HG03135 (cell line): Measurements from ENCODE around the gene TSPAN14.

Experiments
- ATAC-seq: cut with Tn5 transposase; IDR thresholded peaks from one replicate; pipeline ENCODE4 v1.9.1; 2021; ENCODE audit warnings: mild to moderate bottlenecking, moderate library complexity; ENCODE audit not compliant: unreplicated experiment

TSPAN14 gene

DNA sequence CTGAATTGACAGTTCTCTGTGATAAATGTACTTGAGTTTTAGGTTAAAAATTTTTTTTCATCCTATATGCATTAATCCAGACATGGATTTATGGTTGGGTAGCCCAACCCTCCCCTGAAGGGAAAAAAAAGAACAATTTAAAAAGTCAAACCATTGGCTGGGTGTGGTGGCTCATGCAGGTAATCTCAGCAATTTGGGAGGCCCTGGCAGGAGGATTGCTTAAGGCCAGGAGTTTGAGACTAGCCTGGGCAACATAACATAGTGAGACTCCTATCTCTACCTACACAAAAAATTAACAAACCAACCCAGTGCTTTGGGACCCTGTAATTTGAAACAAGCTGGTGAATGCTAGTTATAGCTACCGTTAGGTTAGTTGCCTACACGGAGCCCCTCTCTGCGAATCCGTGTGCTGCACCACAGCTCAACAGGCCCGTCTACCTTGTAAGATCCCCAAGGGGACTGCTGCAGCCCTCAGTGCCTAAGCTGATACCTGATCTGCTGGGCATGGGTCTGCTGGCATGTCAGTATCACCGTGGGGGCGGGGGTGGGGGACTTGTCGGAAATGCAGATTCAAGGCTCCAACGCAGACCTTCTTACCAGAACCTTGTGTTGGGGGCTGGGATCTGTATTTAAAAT, 32.8 kb downstream of the TSPAN14 start:
- ATAC-seq, result no peak

GRCh38 chr10:80487421-80487785, 33.3 kb downstream of the TSPAN14 start:
- no peak for ATAC-seq

DNA sequence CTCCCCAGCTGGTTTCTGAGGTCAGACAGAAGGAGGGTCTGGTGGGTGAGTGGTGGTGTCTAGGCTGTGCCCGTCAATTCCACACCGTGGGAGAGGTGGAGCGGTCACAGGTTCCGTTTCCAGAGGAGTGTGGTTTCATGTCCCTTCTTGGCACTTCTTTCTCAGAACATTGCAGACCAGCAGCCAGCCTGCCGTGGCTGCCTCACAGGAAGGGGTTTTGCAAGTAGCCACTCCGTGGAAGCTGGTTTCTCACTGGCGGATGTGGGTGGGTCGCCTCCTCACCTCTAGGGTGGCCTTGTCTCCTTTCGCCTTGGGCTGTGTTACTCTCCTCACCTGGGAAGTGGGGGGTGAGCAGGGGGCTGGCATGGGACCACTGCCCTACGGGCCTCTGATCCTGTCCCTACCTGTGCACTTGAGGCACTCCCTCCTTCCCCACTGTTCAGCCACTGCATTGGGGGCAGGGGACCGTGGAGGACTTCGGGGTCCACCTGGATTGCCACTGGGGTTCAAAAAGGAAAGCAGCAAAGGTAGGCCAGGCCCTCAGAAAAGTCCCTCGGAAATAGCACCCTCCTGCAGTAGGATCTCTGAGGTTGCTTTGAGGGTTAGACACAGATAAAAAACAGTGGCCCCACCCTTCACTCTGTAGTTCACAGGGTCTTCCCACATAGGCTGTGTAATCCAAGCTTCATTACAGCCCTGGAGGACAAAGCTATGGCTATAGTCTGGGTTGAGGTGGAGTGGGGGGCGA, 33.9 kb downstream of the TSPAN14 start:
- no peak for ATAC-seq

DNA sequence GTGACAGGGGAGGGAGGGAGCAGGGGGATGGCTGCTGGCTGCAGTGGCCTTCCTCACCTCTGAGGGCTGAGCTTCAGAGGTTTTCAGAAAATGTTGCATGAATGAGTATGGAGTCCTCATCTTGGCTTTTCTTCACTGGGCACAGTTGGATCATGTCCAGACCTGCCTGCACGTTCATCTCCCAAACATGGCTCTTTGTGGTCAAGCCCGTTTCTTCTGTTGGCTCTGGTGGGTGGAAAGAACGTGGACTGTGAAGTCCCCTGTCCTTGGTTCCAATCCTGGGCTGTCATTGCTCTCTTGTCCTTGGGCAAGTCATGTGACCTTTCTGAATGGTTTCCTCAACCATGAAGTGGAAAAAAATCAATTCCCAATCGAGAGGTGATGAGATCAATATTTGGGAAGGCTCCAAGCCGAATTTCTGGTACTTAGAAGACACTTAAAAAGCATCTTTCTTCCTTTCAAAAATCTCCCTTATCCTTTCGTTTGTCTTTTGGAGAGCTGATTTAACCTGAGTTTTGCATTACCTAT, 34.5 kb downstream of the TSPAN14 start:
- no peak for ATAC-seq

GRCh38 chr10:80489371-80490112, 35.4 kb downstream of the TSPAN14 start:
- ATAC-seq, result no peak

DNA sequence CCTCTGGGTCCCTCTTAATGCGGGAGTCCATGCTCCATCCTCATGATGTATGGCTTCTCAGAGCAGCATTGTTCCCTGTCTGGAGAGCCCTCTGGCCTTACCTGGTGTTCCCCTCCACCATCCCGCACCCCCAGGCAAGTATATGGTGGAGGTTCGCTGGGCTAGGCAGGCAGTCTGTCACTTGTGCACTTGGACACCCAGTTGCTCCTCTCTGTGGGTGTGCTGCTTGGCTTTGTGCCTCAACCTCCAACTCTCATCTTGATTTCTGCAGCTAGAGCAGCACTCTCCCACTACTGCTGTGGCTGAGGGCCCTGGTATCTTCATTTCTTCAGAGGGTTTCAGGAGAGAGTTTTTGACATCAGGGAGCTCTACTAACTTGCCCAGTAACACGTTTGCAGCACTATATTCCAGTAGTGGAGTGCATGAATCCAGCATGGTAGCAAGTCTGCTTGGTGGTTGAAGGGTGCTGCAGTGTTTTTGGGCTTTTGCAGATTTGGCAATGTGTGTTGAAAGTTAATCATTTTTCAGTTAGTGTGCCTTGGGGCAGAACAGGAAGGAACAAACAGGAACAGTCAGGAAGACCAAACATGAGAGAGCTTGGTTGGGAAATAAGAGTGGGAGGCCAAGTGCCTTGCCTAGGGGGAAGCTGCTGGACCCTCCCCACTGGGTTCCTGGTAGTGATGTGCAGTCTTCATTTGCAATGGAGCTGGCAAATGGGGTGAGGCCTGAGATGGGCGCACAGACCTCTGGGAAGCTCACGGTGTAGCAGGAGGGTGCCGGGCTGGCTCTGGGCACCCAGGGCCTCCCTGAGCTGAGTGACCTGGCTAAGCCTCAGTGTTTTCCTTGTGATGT, 37.4 kb downstream of the TSPAN14 start:
- ATAC-seq, result no peak

DNA sequence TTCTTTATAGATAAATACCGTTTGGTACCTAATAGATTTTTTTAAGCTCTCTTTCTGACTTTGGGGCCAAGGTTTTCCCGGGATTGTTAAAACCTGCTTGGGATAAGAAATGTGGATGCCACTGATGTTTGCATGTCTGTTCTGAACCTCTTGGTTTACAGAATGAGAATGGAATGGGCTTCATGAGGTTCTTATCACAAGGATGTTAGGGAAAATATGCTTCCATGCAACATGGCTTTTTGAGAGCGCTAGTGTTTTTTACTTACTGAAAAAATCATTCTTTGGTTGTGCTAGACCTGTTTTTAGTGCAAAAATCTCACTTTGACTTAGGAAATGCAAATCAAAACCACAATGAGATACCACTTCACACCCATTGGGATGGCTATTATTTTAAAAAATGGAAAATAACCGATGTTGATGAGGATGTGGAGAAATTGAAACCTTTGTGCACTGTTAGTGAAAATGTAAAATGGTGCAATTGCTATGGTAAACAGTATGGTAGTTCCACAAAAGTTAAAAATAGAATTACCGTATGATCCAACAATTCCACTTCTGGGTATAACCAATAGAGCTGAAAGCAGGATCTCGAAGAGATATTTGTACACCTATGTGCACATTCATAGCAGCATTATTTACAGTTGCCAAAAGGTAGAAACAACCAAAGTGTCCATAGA, 38.9 kb downstream of the TSPAN14 start:
- ATAC-seq, result peak; percentile 38

GRCh38 chr10:80493522-80494051, 39.5 kb downstream of the TSPAN14 start:
- ATAC-seq, result peak; percentile 53

GRCh38 chr10:80496555-80497172, 42.6 kb downstream of the TSPAN14 start:
- ATAC-seq, result no peak

DNA sequence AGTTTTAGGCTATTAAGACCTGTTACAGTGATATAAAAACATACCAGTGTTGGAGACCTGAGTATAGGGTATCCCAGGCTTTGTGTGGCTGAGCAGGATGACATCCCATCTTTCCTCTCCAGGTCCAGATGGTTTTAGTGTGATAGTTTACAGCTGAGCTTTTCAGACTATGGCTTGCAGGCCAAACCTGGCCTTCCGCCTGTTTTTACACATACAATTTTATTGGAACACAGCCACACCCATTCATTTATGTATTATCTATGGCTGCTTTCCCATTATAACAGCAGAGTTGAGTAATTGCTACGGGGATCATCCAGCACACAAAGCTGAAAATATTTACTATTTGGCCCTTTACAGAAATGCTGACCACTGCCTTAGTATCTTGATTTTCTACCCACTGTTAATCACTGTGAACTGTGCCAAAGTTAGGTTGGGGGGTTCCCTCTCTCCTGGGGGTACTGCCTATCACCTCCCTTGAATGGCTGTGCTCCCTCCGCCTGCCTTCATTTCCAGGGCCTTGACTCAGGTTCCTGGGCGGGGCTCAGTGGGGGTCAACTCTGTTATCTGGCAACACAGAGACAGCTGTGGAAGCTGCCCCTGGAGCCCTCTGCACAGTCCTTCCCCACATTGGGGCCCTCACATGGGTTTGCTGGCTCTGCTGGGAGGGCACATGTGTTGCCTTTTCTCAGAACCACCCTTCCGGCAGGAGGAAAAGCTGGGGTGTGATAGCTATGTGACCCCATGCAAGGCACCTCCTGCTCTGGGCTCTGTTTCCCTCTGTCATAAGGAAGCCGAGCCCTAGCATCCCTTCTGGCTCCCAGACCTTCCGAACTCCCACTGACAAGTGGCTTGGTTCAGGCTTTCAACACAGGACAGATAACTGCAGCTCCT, 43.3 kb downstream of the TSPAN14 start:
- ATAC-seq, result no peak

DNA sequence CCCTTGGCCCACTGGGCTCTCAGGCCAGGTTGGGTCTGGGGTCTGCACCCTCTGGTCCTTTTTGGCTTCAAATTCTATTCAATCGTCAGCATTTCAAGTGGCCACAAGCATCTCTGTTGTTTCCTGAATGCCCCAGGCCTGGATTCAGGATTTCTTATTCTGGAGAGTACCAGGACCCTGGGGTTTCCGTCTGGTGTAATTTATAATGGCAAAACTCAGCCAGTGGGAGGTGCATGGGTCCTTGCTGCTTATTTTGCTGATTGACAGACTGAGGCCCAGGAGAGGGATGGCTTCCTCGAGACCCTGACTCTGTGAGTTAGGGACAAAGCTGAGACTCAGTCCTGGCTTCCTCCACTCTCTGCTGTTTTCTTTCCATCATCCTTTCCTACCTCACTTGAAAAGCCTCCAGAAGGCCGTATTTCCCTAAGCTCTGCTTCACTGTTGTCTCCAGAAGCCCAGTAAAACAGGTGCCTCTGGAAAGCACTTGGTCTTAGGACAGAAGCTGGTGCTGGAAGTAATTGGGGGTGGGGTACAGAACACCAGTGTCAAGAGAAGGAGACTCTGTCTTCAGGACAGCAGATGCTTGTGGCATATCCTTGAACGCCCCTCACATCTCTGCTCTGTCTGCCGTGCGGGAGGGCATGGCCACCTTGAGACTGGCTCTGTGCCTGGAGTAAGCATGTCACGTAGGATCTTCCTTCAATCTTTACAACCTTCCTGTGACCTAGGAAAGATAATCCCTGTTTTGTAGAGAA, 44.1 kb downstream of the TSPAN14 start:
- ATAC-seq, result no peak

DNA sequence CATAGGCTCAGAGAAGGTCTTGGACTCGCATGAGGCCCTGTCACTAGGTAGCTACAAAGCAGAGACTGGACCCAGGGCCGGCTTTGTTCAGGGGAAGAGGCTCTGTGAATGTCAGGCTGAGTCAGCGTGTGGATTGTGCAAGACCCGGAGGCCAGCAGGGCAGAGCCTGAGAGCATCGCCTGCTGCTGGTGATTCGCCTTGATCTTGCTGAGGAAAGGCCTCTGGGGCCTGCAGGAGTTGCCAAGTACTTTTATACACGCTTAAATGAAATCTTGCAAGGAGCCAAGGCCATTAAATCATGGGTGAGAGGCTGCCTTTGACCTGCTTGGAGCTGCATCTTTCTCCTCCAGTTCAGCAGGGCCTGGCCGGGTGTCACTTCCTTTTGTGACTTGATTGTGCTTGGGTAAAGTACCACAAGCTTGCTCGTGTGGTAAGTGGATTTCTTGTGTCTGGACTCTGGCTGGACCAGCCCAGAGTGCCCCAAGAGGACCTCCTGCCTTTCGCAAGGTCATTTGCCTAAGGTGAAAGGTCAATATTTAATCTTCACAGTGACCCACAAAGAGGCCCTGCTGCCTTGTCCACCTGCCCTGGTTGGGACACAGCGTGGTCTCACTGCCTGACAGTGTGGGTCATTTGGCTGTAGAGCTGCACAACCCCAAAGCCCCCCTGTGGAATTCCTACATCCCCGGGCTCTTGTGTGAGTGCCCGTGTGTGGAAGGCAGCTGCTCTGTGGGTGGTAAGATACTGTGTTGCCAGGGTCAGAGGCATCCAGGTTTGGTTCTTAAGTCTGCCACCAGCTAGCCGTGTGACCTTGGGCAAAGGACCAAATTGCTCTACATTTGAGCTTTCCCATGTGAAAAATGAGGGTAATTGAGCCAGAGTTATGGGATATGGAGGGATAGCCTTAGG, 45.0 kb downstream of the TSPAN14 start:
- ATAC-seq, result no peak

DNA sequence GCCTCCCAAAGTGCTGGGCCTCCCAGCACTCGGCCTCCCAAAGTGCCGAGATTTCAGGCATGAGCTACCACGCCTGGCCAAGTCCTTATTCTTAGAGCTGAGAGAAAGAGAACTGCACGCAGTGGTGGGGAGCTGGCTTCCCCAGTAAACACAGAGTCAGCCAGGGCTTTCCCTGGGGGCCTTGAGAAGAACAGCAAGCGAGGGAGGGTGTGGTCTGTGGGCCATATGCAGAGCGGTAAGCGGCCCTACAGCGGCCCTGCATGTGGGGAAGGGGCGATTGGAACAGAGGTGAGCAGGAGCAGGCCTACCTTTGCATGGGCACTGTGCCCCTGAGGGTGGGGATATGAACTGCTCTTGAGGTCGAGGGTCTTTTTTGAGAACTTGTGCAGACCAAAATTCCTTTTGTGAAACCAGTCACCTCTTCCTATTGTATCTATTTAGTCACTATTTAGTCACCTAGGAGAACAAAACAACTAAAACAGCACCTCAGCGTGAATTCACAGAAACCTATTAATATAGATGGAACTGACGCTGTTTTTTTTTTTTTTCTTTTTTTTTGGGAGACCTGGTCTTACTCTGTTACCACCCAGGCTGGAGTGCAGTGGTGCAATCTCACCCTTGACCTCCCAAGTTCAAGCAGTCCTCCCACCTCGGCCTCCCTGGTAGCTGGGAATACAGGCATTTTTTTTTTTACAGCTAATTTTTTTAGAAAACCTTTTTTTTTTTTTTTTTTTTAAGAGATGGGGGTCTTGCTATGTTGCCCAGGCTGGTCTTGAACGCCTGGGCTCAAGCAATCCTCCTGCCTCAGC, 46.7 kb downstream of the TSPAN14 start:
- peak; percentile 80 for ATAC-seq

GRCh38 chr10:80501381-80501912, 47.3 kb downstream of the TSPAN14 start:
- ATAC-seq, result no peak

GRCh38 chr10:80501913-80502521, 47.9 kb downstream of the TSPAN14 start:
- ATAC-seq, result no peak
